ENCODE measurements around the gene ATP11B.
"Not testable (repeated sequence)": the region's sequence is repeated elsewhere in the genome, so short reads cannot be mapped to it uniquely, and the experiment has no call there.

Gene ATP11B

GRCh38 chr3:182807061-182807460 lies 13.8 kb downstream of the ATP11B start:
- ATAC-seq (ENCODE audit: low read depth), result no peak
- H3K27ac Mint-ChIP-seq, result no peak overlapping the region
- no peaks in the 10 kb centered on the region for H3K36me3 Mint-ChIP-seq
- no peak for DNase-seq (ENCODE audit: low spot score in 2 of 2)
- H3K4me3 Mint-ChIP-seq, result no peak overlapping the region
- H3K27me3 Mint-ChIP-seq, result no peaks in the 10 kb centered on the region
- peaks cover 39% of the 10 kb centered on the region for H3K4me1 Mint-ChIP-seq
- H3K9me3 Mint-ChIP-seq, result no peaks in the 10 kb centered on the region

GRCh38 chr3:182808041-182808770 lies 14.9 kb downstream of the ATP11B start:
- ATAC-seq (ENCODE audit: low read depth), result no peak
- peaks cover 31% of the 10 kb centered on the region for H3K4me1 Mint-ChIP-seq
- H3K36me3 Mint-ChIP-seq, result peaks cover 2% of the 10 kb centered on the region
- no peaks in the 10 kb centered on the region for H3K9me3 Mint-ChIP-seq
- H3K27ac Mint-ChIP-seq, result no peak overlapping the region
- no peaks in the 10 kb centered on the region for H3K27me3 Mint-ChIP-seq
- no peak overlapping the region for H3K4me3 Mint-ChIP-seq
- DNase-seq (ENCODE audit: low spot score in 2 of 2), result no peak

GRCh38 chr3:182809531-182809930 lies 16.2 kb downstream of the ATP11B start:
- ATAC-seq (ENCODE audit: low read depth) (no peak), DNase-seq (ENCODE audit: low spot score in 2 of 2) (no peak)
- Mint-ChIP-seq H3K27me3 (no peaks in the 10 kb centered on the region), H3K27ac (no peak overlapping the region), H3K9me3 (no peaks in the 10 kb centered on the region), H3K4me3 (no peak overlapping the region), H3K4me1 (peaks cover 29% of the 10 kb centered on the region), H3K36me3 (peaks cover 2% of the 10 kb centered on the region)

- peaks cover 30% of the 10 kb centered on the region for H3K4me1 Mint-ChIP-seq
- H3K27me3 Mint-ChIP-seq, result no peaks in the 10 kb centered on the region
- H3K36me3 Mint-ChIP-seq, result peaks cover 2% of the 10 kb centered on the region
- no peak overlapping the region for H3K4me3 Mint-ChIP-seq
- no peak overlapping the region for H3K27ac Mint-ChIP-seq
- H3K9me3 Mint-ChIP-seq, result no peaks in the 10 kb centered on the region
- DNase-seq (ENCODE audit: low spot score in 2 of 2) (no peak), ATAC-seq (ENCODE audit: low read depth) (no peak)
These were observed 17.4 kb downstream of the ATP11B start for GRCh38 chr3:182810574-182811268.

- H3K4me1 Mint-ChIP-seq, result peaks cover 33% of the 10 kb centered on the region
These were observed 17.9 kb downstream of the ATP11B start for GRCh38 chr3:182811269-182811596.

GRCh38 chr3:182812123-182812522 lies 18.8 kb downstream of the ATP11B start:
- H3K9me3 Mint-ChIP-seq, result no peaks in the 10 kb centered on the region
- H3K4me1 Mint-ChIP-seq, result peaks cover 29% of the 10 kb centered on the region
- H3K36me3 Mint-ChIP-seq, result peaks cover 2% of the 10 kb centered on the region
- H3K4me3 Mint-ChIP-seq, result no peak overlapping the region
- DNase-seq (ENCODE audit: low spot score in 2 of 2) (no peak), ATAC-seq (ENCODE audit: low read depth) (no peak)
- H3K27me3 Mint-ChIP-seq, result no peaks in the 10 kb centered on the region
- no peak overlapping the region for H3K27ac Mint-ChIP-seq

More at GRCh38 chr3:182811269-182811596, 17.9 kb downstream of the ATP11B start:
- Mint-ChIP-seq H3K9me3 (no peaks in the 10 kb centered on the region), H3K27ac (no peak overlapping the region), H3K36me3 (peaks cover 2% of the 10 kb centered on the region), H3K27me3 (no peaks in the 10 kb centered on the region), H3K4me3 (no peak overlapping the region)
- DNase-seq (ENCODE audit: low spot score in 2 of 2), result no peak
- no peak for ATAC-seq (ENCODE audit: low read depth)

GRCh38 chr3:182814419-182815062 lies 21.2 kb downstream of the ATP11B start:
- DNase-seq (ENCODE audit: low spot score in 2 of 2), result no peak
- Mint-ChIP-seq H3K4me1 (peaks cover 24% of the 10 kb centered on the region), H3K27ac (no peak overlapping the region), H3K27me3 (no peaks in the 10 kb centered on the region), H3K36me3 (peaks cover 2% of the 10 kb centered on the region), H3K9me3 (no peaks in the 10 kb centered on the region), H3K4me3 (no peak overlapping the region)
- no peak for ATAC-seq (ENCODE audit: low read depth)

GRCh38 chr3:182816181-182816580 lies 22.9 kb downstream of the ATP11B start:
- ATAC-seq (ENCODE audit: low read depth), result no peak
- DNase-seq (ENCODE audit: low spot score in 2 of 2), result no peak
- H3K36me3 Mint-ChIP-seq, result peaks cover 3% of the 10 kb centered on the region
- no peak overlapping the region for H3K4me3 Mint-ChIP-seq
- no peaks in the 10 kb centered on the region for H3K27me3 Mint-ChIP-seq
- H3K4me1 Mint-ChIP-seq, result peaks cover 21% of the 10 kb centered on the region
- H3K9me3 Mint-ChIP-seq, result no peaks in the 10 kb centered on the region
- H3K27ac Mint-ChIP-seq, result no peak overlapping the region

GRCh38 chr3:182818296-182818978 lies 25.1 kb downstream of the ATP11B start:
- Mint-ChIP-seq H3K36me3 (peaks cover 16% of the 10 kb centered on the region), H3K4me3 (no peak overlapping the region), H3K4me1 (peaks cover 13% of the 10 kb centered on the region), H3K9me3 (no peaks in the 10 kb centered on the region), H3K27me3 (no peaks in the 10 kb centered on the region), H3K27ac (no peak overlapping the region)
- DNase-seq (ENCODE audit: low spot score in 2 of 2) (no peak), ATAC-seq (ENCODE audit: low read depth) (no peak)

GRCh38 chr3:182821221-182821981 lies 28.1 kb downstream of the ATP11B start:
- no peak overlapping the region for H3K4me3 Mint-ChIP-seq
- H3K4me1 Mint-ChIP-seq, result peaks cover 5% of the 10 kb centered on the region
- H3K27ac Mint-ChIP-seq, result peak overlapping the region; percentile 35
- H3K9me3 Mint-ChIP-seq, result no peaks in the 10 kb centered on the region
- ATAC-seq (ENCODE audit: low read depth), result no peak
- H3K36me3 Mint-ChIP-seq, result peaks cover 21% of the 10 kb centered on the region
- no peak for DNase-seq (ENCODE audit: low spot score in 2 of 2)
- no peaks in the 10 kb centered on the region for H3K27me3 Mint-ChIP-seq

GRCh38 chr3:182822260-182822659 lies 29.0 kb downstream of the ATP11B start:
- H3K9me3 Mint-ChIP-seq; H3K4me3 Mint-ChIP-seq; H3K4me1 Mint-ChIP-seq; DNase-seq (ENCODE audit: low spot score in 2 of 2); ATAC-seq (ENCODE audit: low read depth); H3K27me3 Mint-ChIP-seq: not testable (repeated sequence)
- H3K27ac Mint-ChIP-seq, result peak overlapping the region; percentile 35
- H3K36me3 Mint-ChIP-seq, result peaks cover 24% of the 10 kb centered on the region

GRCh38 chr3:182824957-182825356 lies 31.7 kb downstream of the ATP11B start:
- ATAC-seq (ENCODE audit: low read depth), result no peak
- no peak for DNase-seq (ENCODE audit: low spot score in 2 of 2)
- Mint-ChIP-seq H3K36me3 (peaks cover 24% of the 10 kb centered on the region), H3K4me1 (peaks cover 3% of the 10 kb centered on the region), H3K27ac (peak overlapping the region; percentile 37), H3K9me3 (no peaks in the 10 kb centered on the region), H3K4me3 (no peak overlapping the region), H3K27me3 (no peaks in the 10 kb centered on the region)

- Mint-ChIP-seq H3K36me3 (peaks cover 20% of the 10 kb centered on the region), H3K4me3 (no peak overlapping the region), H3K9me3 (no peaks in the 10 kb centered on the region), H3K27ac (no peak overlapping the region), H3K4me1 (peaks cover 3% of the 10 kb centered on the region), H3K27me3 (no peaks in the 10 kb centered on the region)
- ATAC-seq (ENCODE audit: low read depth) (no peak), DNase-seq (ENCODE audit: low spot score in 2 of 2) (no peak)
These were observed 36.6 kb downstream of the ATP11B start for GRCh38 chr3:182829761-182830405.
